SJSA1 (cell line): ENCODE results near the gene CTNNA1. TPM values are rescaled to one million over a fixed set of nuclear protein-coding genes. Genes with fewer than 3 reads are reported as not detected.
"Not testable (repeated sequence)": the region's sequence is repeated elsewhere in the genome, so short reads cannot be mapped to it uniquely, and the experiment has no call there.

Experiments used
- DNase-seq, 2 experiments: peaks; one replicate each; pipeline ENCODE4 v3.0.0-alpha.2; 2015 to 2020; ENCODE audit warnings: low spot score in 2 of 2, low read depth in 1 of 2
- H3K27ac ChIP-seq: fragments of 250-450 bp; sonication (Bioruptor Pico); 2 replicates; pipeline ENCODE4 v1.5.1; 2020; ENCODE audit warnings: mild to moderate bottlenecking, moderate library complexity
- H3K27me3 ChIP-seq: fragments of 250-450 bp; sonication (Bioruptor Pico); replicated peaks from 2 replicates; pipeline ENCODE4 v1.5.1; 2020; ENCODE audit warnings: mild to moderate bottlenecking, moderate library complexity
- H3K36me3 ChIP-seq: fragments of 250-450 bp; sonication (Bioruptor Pico); 2 replicates; pipeline ENCODE4 v1.5.1; 2020; ENCODE audit warnings: mild to moderate bottlenecking
- H3K4me1 ChIP-seq: fragments of 250-450 bp; sonication (Bioruptor Pico); replicated peaks from 2 replicates; pipeline ENCODE4 v1.6.1; 2021; ENCODE audit warnings: mild to moderate bottlenecking
- H3K4me3 ChIP-seq: fragments of 250-450 bp; sonication (Bioruptor Pico); 2 replicates; pipeline ENCODE4 v1.5.1; 2020; ENCODE audit warnings: mild to moderate bottlenecking
- H3K9me3 ChIP-seq: fragments of 250-450 bp; sonication (Bioruptor Pico); replicated peaks from 2 replicates; pipeline ENCODE4 v1.5.1; 2020; ENCODE audit warnings: mild to moderate bottlenecking
- total RNA-seq: library from RNA; depleted of rRNA; stranded (reverse); fragments of >200 nt; shearing (Covaris generic); gene quantifications from 2 replicates; pipeline ENCODE4 v1.2.3, GENCODE V29; 2014

Gene CTNNA1
- total RNA-seq, 1 experiment from 2014 or later, result 606 TPM

- Histone ChIP-seq H3K27ac (no peak overlapping the region), H3K36me3 (no peaks in the 10 kb centered on the region), H3K9me3 (no peaks in the 10 kb centered on the region), H3K4me1 (no peaks in the 10 kb centered on the region), H3K4me3 (no peak overlapping the region), H3K27me3 (no peaks in the 10 kb centered on the region; the same call in 1 of the 2 replicates)
- no peak for DNase-seq
These were observed 38.5 kb upstream of the CTNNA1 start for GRCh38 chr5:138714694-138715093.

GRCh38 chr5:138715931-138716432 lies 37.2 kb upstream of the CTNNA1 start:
- DNase-seq, H3K36me3 ChIP-seq, H3K4me3 ChIP-seq, H3K27ac ChIP-seq, H3K9me3 ChIP-seq, H3K4me1 ChIP-seq, H3K27me3 ChIP-seq: not testable (repeated sequence)

- Histone ChIP-seq H3K27ac (no peak overlapping the region), H3K36me3 (no peaks in the 10 kb centered on the region), H3K27me3 (no peaks in the 10 kb centered on the region; the same call in 1 of the 2 replicates), H3K4me1 (no peaks in the 10 kb centered on the region), H3K9me3 (no peaks in the 10 kb centered on the region), H3K4me3 (no peak overlapping the region)
- DNase-seq, result no peak
These were observed 36.7 kb upstream of the CTNNA1 start for GRCh38 chr5:138716456-138716924.

- DNase-seq, result no peak
- H3K4me1 ChIP-seq, result no peaks in the 10 kb centered on the region
- H3K27me3 ChIP-seq, result no peaks in the 10 kb centered on the region; the same call in 1 of the 2 replicates
- H3K36me3 ChIP-seq, result no peaks in the 10 kb centered on the region
- no peak overlapping the region for H3K4me3 ChIP-seq
- H3K27ac ChIP-seq, result no peak overlapping the region
- H3K9me3 ChIP-seq, result no peaks in the 10 kb centered on the region
These were observed 35.8 kb upstream of the CTNNA1 start for GRCh38 chr5:138717399-138717798.

GRCh38 chr5:138719811-138720210 lies 33.4 kb upstream of the CTNNA1 start:
- no peaks in the 10 kb centered on the region for H3K36me3 ChIP-seq
- no peak overlapping the region for H3K4me3 ChIP-seq
- H3K4me1 ChIP-seq, result no peaks in the 10 kb centered on the region
- no peak for DNase-seq
- no peaks in the 10 kb centered on the region for H3K9me3 ChIP-seq
- H3K27ac ChIP-seq, result no peak overlapping the region
- H3K27me3 ChIP-seq, result no peaks in the 10 kb centered on the region; the same call in 1 of the 2 replicates

GRCh38 chr5:138720840-138721239 lies 32.4 kb upstream of the CTNNA1 start:
- no peak overlapping the region for H3K27ac ChIP-seq
- no peaks in the 10 kb centered on the region for H3K27me3 ChIP-seq
- no peaks in the 10 kb centered on the region for H3K4me1 ChIP-seq
- no peak for DNase-seq
- no peaks in the 10 kb centered on the region for H3K36me3 ChIP-seq
- H3K9me3 ChIP-seq, result no peaks in the 10 kb centered on the region
- no peak overlapping the region for H3K4me3 ChIP-seq

GRCh38 chr5:138721979-138722378 lies 31.2 kb upstream of the CTNNA1 start:
- no peaks in the 10 kb centered on the region for H3K36me3 ChIP-seq
- no peaks in the 10 kb centered on the region for H3K27me3 ChIP-seq
- H3K9me3 ChIP-seq, result no peaks in the 10 kb centered on the region
- H3K4me1 ChIP-seq, result no peaks in the 10 kb centered on the region
- H3K27ac ChIP-seq, result no peak overlapping the region
- no peak overlapping the region for H3K4me3 ChIP-seq
- no peak for DNase-seq

- H3K4me1 ChIP-seq, result no peaks in the 10 kb centered on the region
These were observed 30.6 kb upstream of the CTNNA1 start for GRCh38 chr5:138722544-138723177.

GRCh38 chr5:138724470-138725146 lies 28.6 kb upstream of the CTNNA1 start:
- DNase-seq, result no peak

More at GRCh38 chr5:138722544-138723177, 30.6 kb upstream of the CTNNA1 start:
- Histone ChIP-seq H3K36me3 (no peaks in the 10 kb centered on the region), H3K4me3 (no peak overlapping the region), H3K9me3 (no peaks in the 10 kb centered on the region), H3K27me3 (no peaks in the 10 kb centered on the region), H3K27ac (no peak overlapping the region)
- no peak for DNase-seq

GRCh38 chr5:138725153-138725817 lies 27.9 kb upstream of the CTNNA1 start:
- no peaks in the 10 kb centered on the region for H3K27me3 ChIP-seq
- H3K9me3 ChIP-seq, result no peaks in the 10 kb centered on the region
- no peaks in the 10 kb centered on the region for H3K4me1 ChIP-seq
- H3K27ac ChIP-seq, result no peak overlapping the region
- H3K4me3 ChIP-seq, result no peak overlapping the region
- no peaks in the 10 kb centered on the region for H3K36me3 ChIP-seq
- DNase-seq, result no peak

More at GRCh38 chr5:138724470-138725146, 28.6 kb upstream of the CTNNA1 start:
- Histone ChIP-seq H3K27me3 (no peaks in the 10 kb centered on the region), H3K4me3 (no peak overlapping the region), H3K4me1 (no peaks in the 10 kb centered on the region), H3K9me3 (no peaks in the 10 kb centered on the region), H3K36me3 (no peaks in the 10 kb centered on the region), H3K27ac (no peak overlapping the region)

GRCh38 chr5:138725818-138726416 lies 27.3 kb upstream of the CTNNA1 start:
- Histone ChIP-seq H3K4me3 (no peak overlapping the region), H3K9me3 (no peaks in the 10 kb centered on the region), H3K4me1 (no peaks in the 10 kb centered on the region), H3K36me3 (no peaks in the 10 kb centered on the region), H3K27ac (no peak overlapping the region), H3K27me3 (no peaks in the 10 kb centered on the region)
- DNase-seq, result no peak

GRCh38 chr5:138726848-138727247 lies 26.4 kb upstream of the CTNNA1 start:
- H3K27ac ChIP-seq, result no peak overlapping the region
- no peaks in the 10 kb centered on the region for H3K4me1 ChIP-seq
- no peak for DNase-seq
- H3K36me3 ChIP-seq, result no peaks in the 10 kb centered on the region
- H3K27me3 ChIP-seq, result no peaks in the 10 kb centered on the region
- H3K4me3 ChIP-seq, result no peak overlapping the region
- no peaks in the 10 kb centered on the region for H3K9me3 ChIP-seq

- not testable (repeated sequence) for H3K27ac ChIP-seq, H3K27me3 ChIP-seq, DNase-seq, H3K9me3 ChIP-seq, H3K4me1 ChIP-seq, H3K36me3 ChIP-seq, H3K4me3 ChIP-seq
These were observed 22.7 kb upstream of the CTNNA1 start for GRCh38 chr5:138730496-138730895.
